ENCODE results near the gene S100A6. TPM values are rescaled to one million over a fixed set of nuclear protein-coding genes. Genes with fewer than 3 reads are reported as not detected.

S100A6 gene
- total RNA-seq, 4 donors from 2014 or later, result 315 to 566 (median 427) TPM

DNA sequence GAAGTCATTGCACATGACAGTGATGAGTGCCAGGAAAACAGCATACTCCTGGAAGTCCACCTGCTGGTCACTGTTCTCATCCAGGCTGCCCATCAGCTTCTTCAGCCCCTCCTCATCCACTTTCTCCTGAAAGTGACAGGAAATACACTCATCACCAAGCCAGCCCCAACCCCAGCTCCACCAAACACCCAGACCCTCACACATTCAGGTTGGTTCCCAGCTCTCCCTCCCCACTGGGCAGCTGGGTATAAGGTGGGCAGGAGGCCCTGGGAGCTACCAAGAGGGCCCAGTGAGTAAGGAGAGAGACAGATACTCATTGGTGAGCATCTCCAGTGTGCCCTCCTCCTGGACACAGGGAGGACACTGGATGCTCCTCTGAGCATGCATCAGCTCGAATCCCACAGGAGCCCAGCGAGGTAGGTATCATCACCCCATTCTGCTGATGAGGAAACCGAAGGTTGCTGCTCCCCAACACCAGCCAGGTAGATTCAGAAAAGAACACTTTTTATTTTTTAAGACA, 25.7 kb upstream of the S100A6 start:
- DNase-seq (ENCODE audit: low spot score) (no peak), ATAC-seq (ENCODE audit: low FRiP score) (no peak)
- TF ChIP-seq, protein P1, sequence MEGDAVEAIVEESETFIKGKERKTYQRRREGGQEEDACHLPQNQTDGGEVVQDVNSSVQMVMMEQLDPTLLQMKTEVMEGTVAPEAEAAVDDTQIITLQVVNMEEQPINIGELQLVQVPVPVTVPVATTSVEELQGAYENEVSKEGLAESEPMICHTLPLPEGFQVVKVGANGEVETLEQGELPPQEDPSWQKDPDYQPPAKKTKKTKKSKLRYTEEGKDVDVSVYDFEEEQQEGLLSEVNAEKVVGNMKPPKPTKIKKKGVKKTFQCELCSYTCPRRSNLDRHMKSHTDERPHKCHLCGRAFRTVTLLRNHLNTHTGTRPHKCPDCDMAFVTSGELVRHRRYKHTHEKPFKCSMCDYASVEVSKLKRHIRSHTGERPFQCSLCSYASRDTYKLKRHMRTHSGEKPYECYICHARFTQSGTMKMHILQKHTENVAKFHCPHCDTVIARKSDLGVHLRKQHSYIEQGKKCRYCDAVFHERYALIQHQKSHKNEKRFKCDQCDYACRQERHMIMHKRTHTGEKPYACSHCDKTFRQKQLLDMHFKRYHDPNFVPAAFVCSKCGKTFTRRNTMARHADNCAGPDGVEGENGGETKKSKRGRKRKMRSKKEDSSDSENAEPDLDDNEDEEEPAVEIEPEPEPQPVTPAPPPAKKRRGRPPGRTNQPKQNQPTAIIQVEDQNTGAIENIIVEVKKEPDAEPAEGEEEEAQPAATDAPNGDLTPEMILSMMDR (IDR thresholded peaks at IDR 0.05), result no peak

DNA sequence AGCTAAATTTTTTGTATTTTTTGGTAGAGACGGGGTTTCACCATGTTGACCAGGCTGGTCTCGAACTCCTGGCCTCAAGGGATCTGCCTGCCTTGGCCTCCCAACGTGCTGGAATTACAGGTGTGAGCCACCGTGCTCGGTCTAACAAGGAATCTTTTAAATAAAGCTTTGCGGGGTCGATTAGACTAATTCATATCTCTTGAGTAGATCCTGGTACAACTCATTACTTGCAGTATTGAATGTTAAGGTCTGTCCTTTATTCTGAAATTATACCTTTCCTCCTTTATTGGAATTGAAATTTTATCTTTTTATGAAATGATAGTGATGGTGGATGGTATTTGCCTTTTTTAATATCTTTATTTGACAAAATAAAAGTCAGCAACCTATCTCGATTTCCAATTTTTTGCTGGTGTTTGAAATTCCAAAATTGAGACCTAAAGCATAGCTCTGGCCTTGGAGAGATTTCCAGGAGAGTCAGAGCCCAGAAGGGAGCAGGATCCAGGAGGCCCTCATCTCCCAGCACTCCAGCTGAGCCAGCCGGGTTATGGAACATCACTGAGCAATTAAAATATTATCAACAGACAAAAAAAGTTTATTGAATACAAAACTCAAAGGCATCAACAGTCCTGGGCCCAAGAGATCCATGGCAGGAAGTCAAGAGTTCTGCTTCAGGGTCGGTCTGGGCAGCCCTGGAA, 25.1 kb upstream of the S100A6 start:
- no peak for DNase-seq (ENCODE audit: low spot score)
- TF ChIP-seq, protein P1 (IDR thresholded peaks at IDR 0.05), result no peak
- no peak for ATAC-seq (ENCODE audit: low FRiP score)

DNA sequence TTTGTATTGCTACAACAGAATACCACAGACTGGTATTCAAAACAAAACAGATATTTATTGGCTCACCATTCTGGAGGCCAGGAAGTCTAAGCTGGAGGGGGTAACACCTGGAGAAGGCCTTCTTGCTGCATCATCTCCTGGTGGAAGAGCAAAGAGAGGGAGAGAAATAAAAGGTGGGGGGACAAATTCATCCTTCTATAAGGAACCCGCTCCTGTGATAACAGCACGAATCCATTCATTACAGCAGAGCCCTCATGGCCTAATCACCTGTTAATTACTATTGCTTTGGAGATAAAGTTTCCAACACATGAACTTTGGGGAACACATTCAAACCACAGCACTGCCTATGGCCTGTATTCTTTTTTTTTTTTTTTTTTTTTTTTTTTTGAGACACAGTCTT, 24.4 kb upstream of the S100A6 start:
- TF ChIP-seq, protein P1 (IDR thresholded peaks at IDR 0.05), result no peak

DNA sequence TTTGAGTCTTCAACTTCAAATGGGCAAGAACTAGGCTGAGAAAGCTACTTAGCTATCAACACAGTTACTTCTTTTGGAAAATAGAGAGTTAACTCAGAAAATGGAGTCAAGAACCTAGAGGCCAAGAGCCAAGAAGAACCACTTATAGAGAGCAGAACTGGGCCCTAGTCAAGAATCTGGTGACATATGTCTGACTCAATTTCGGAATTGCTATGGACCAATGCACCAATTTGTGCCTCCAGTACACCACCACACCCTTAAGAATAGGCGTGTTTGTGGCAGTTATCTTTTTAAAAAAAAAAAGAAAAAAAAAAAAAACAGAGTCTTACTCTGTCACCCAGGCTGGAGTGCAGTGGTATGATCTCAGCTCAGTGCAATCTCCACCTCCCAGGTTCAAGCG, 22.1 kb upstream of the S100A6 start:
- DNase-seq (ENCODE audit: low spot score) (no peak), ATAC-seq (ENCODE audit: low FRiP score) (no peak)
- TF ChIP-seq, protein P1 (IDR thresholded peaks at IDR 0.05), result no peak

More for the DNA sequence above, 24.4 kb upstream of the S100A6 start:
- ATAC-seq (ENCODE audit: low FRiP score) (no peak), DNase-seq (ENCODE audit: low spot score) (no peak)

DNA sequence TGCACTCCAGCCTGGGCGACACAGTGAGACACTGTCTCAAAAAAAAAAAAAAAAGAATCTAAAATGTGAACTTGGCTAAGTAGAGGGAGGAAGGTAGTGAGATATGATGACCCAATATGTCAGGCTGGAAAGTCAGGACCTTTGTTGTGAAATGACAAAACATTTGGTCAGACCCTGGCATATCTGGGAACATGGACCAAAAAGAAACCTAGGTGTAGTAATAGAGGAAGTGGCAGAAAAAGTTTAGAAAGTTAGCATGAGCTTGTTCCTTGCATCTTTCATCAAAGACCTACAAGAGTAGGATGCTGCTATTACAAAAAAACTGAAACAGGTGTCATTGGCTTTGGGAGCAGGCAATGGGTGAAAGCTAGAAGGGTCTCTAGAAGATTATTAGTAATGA, 20.6 kb upstream of the S100A6 start:
- TF ChIP-seq, protein P1 (IDR thresholded peaks at IDR 0.05), result no peak
- ATAC-seq (ENCODE audit: low FRiP score), result no peak
- DNase-seq (ENCODE audit: low spot score), result no peak

DNA sequence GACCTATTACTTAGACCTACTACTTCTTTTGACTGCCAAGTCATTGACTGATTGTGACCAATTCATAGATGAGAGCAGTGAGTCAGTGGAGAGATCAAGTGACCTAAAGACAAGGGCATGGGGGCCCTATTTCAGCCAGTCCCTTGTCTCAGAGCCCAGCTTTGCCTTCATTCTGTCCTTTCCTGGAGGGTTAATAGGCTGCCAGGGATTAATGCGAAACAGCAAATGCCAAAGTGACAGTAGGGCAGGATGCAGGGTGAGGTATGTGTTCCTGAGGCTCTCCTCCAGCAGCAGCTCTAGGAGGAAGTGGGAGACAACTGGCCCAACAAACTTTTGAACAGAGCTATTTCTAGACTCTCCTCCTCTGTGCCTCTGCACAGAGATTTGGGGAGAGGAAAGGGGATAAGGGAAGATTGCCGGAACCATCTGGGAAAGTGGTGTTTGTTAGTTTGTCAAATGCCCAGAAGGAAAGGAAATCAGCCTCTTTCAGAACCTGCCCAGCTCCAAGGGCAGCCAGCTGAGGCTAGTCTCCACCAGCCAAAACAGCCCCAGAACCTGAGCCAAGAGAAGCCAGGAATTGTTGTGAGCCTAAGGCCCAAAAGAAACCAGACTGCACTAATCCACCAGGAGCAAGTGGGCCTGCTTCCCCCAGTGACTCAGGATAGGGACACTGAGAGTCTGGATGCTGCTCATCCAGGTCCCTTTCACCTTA, 18.2 kb upstream of the S100A6 start:
- ATAC-seq (ENCODE audit: low FRiP score), result no peak
- TF ChIP-seq, protein P1 (IDR thresholded peaks at IDR 0.05), result no peak

More for the DNA sequence above, 18.2 kb upstream of the S100A6 start:
- DNase-seq (ENCODE audit: low spot score), result no peak
